H1 (cell line): ENCODE data around the gene PTCD3. TPM values are rescaled to one million over a fixed set of nuclear protein-coding genes. Genes with fewer than 3 reads are reported as not detected.

Source experiments
- CTCF ChIA-PET: fragments of 300-600 bp; sonication (Branson Sonifier 250); formaldehyde crosslinking; loops from one replicate; lab custom pipeline; 2021; ENCODE audit not compliant: partially characterized antibody; lab: Charles Lee
- POLR2A ChIA-PET: fragments of 300-600 bp; sonication (Branson Sonifier 250); formaldehyde crosslinking; loops from one replicate; lab custom pipeline; 2021; ENCODE audit warnings: inconsistent platforms; ENCODE audit not compliant: partially characterized antibody; lab: Charles Lee
- DNase-seq, 2 experiments: peaks; one replicate each; pipeline versions ENCODE4 v3.0.0 to v3.0.0-alpha.2; 2010 to 2022; ENCODE audit warnings: low spot score in 2 of 2, low read depth in 1 of 2, mixed read lengths in 1 of 2
- FAIRE-seq: peaks from 2 replicates; lab custom pipeline; 2011; peaks lifted over from hg19 to GRCh38; lab: Jason Lieb, UNC
- H2AFZ ChIP-seq: 2 replicates; pipeline ENCODE4 v1.8.1; 2012; ENCODE audit warnings: low read length, inconsistent platforms
- H2AK5ac ChIP-seq: 2 replicates; pipeline ENCODE4 v1.6.1; 2013; ENCODE audit warnings: low read depth, low read length
- H2BK120ac ChIP-seq: replicated peaks from 2 replicates; pipeline ENCODE3; 2013; ENCODE audit warnings: low read depth, low read length, inconsistent platforms
- H2BK12ac ChIP-seq: 2 replicates; pipeline ENCODE4 v1.6.1; 2013; ENCODE audit warnings: low read depth, low read length
- H2BK15ac ChIP-seq: 2 replicates; pipeline ENCODE4 v1.6.1; 2013; ENCODE audit warnings: low read length
- H2BK20ac ChIP-seq: 2 replicates; pipeline ENCODE4 v1.6.1; 2013; ENCODE audit warnings: low read length
- H2BK5ac ChIP-seq: 2 replicates; pipeline ENCODE4 v1.6.1; 2013; ENCODE audit warnings: low read depth, low read length
- H3K14ac ChIP-seq: 2 replicates; pipeline ENCODE4 v1.6.1; 2013; ENCODE audit warnings: inconsistent platforms; ENCODE audit not compliant: insufficient read length
- H3K18ac ChIP-seq: 2 replicates; pipeline ENCODE4 v1.6.1; 2013; ENCODE audit warnings: low read length; ENCODE audit errors: extremely low read depth
- H3K23ac ChIP-seq: 2 replicates; pipeline ENCODE4 v1.6.1; 2013; ENCODE audit warnings: inconsistent platforms; ENCODE audit not compliant: insufficient read length
- H3K23me2 ChIP-seq: 2 replicates; pipeline ENCODE4 v1.6.1; 2013; ENCODE audit warnings: low read depth, low read length
- H3K27ac ChIP-seq: 2 replicates; pipeline ENCODE4 v1.6.1; 2011; ENCODE audit warnings: low read depth, low read length, inconsistent platforms
- H3K27me3 ChIP-seq, 4 experiments: replicated peaks in 1 of 4; 1 replicate in 1 of 4; 2 replicates in 3 of 4; pipeline versions ENCODE4 v1.6.1 to v1.8.1; 2011 to 2013; ENCODE audit warnings: low read length in 3 of 4, mild to moderate bottlenecking in 3 of 4, inconsistent platforms in 2 of 4, mixed read lengths in 2 of 4, moderate library complexity in 1 of 4; ENCODE audit not compliant: control insufficient read depth in 3 of 4, insufficient read depth in 3 of 4; ENCODE audit errors: extremely low read depth in 1 of 4
- H3K36me3 ChIP-seq, 4 experiments: 2 replicates each; pipeline versions ENCODE4 v1.6.1 to v1.8.1; 2011 to 2013; ENCODE audit warnings: mild to moderate bottlenecking in 4 of 4, low read length in 3 of 4, moderate library complexity in 2 of 4, control low read depth in 1 of 4, inconsistent platforms in 1 of 4; ENCODE audit not compliant: insufficient read depth in 4 of 4, control insufficient read depth in 2 of 4
- H3K4ac ChIP-seq: replicated peaks from 2 replicates; pipeline ENCODE3; 2013; ENCODE audit warnings: low read length, low read depth, mixed read lengths, inconsistent platforms; ENCODE audit not compliant: insufficient read length
- H3K4me1 ChIP-seq, 4 experiments: replicated peaks in 1 of 4; 1 replicate in 1 of 4; 2 replicates in 3 of 4; pipeline versions ENCODE4 v1.6.1 to v1.8.1; 2011 to 2013; ENCODE audit warnings: low read length in 3 of 4, inconsistent platforms in 2 of 4, mixed read lengths in 1 of 4; ENCODE audit not compliant: insufficient read depth in 4 of 4, control insufficient read depth in 3 of 4
- H3K4me2 ChIP-seq, 2 experiments: 2 replicates each; pipeline versions ENCODE4 v1.6.1 to v1.8.1; 2011 to 2013; ENCODE audit warnings: low read depth in 2 of 2, low read length in 2 of 2, control low read depth in 1 of 2, inconsistent platforms in 1 of 2, mild to moderate bottlenecking in 1 of 2; ENCODE audit not compliant: insufficient read depth in 1 of 2
- H3K4me3 ChIP-seq, 4 experiments: fragments of 200-600, 300-600 bp in 1 of 4; sonication (generic), shearing (Covaris generic), sonication (Bioruptor Twin) in 1 of 4; 2 replicates each; pipeline versions ENCODE4 v1.5.1 to v1.8.1; 2011 to 2016; ENCODE audit warnings: low read length in 4 of 4, low read depth in 3 of 4, control low read depth in 2 of 4, inconsistent platforms in 2 of 4, mild to moderate bottlenecking in 2 of 4, mixed read lengths in 1 of 4, moderate library complexity in 1 of 4; ENCODE audit not compliant: insufficient read depth in 2 of 4; ENCODE audit errors: extremely low read depth in 1 of 4
- H3K56ac ChIP-seq: replicated peaks from 2 replicates; pipeline ENCODE3; 2013; ENCODE audit warnings: low read depth, mild to moderate bottlenecking, mixed read lengths, low read length, inconsistent platforms; ENCODE audit not compliant: insufficient read length
- H3K79me1 ChIP-seq: 2 replicates; pipeline ENCODE4 v1.6.1; 2013; ENCODE audit warnings: low read depth, low read length, control low read depth
- H3K79me2 ChIP-seq, 2 experiments: 2 replicates each; pipeline versions ENCODE4 v1.6.1 to v1.8.1; 2012 to 2013; ENCODE audit warnings: low read length in 2 of 2, mild to moderate bottlenecking in 2 of 2, inconsistent platforms in 1 of 2; ENCODE audit not compliant: insufficient read depth in 2 of 2, control insufficient read depth in 1 of 2
- H3K9ac ChIP-seq, 4 experiments: replicated peaks in 1 of 4; 1 replicate in 1 of 4; 2 replicates in 3 of 4; pipeline versions ENCODE4 v1.6.1 to v1.8.1; 2011 to 2013; ENCODE audit warnings: low read depth in 3 of 4, low read length in 3 of 4, control low read depth in 2 of 4, mild to moderate bottlenecking in 2 of 4, moderate library complexity in 2 of 4, inconsistent platforms in 1 of 4; ENCODE audit errors: extremely low read depth in 1 of 4
- H3K9me3 ChIP-seq, 2 experiments: 2 replicates each; pipeline versions ENCODE4 v1.6.1 to v1.8.1; 2012 to 2013; ENCODE audit warnings: mild to moderate bottlenecking in 2 of 2, moderate library complexity in 2 of 2, control low read depth in 1 of 2, inconsistent platforms in 1 of 2, low read depth in 1 of 2, low read length in 1 of 2, mixed read lengths in 1 of 2; ENCODE audit not compliant: insufficient read depth in 2 of 2
- H4K20me1 ChIP-seq, 2 experiments: replicated peaks in 1 of 2; 2 replicates each; pipeline versions ENCODE3 to v1.8.1; 2011 to 2013; ENCODE audit warnings: inconsistent platforms in 2 of 2, low read length in 2 of 2, mild to moderate bottlenecking in 1 of 2; ENCODE audit not compliant: insufficient read depth in 2 of 2, control insufficient read depth in 1 of 2
- H4K5ac ChIP-seq: 2 replicates; pipeline ENCODE4 v1.6.1; 2013; ENCODE audit warnings: low read length, low read depth, mixed read lengths, inconsistent platforms; ENCODE audit not compliant: insufficient read length
- H4K8ac ChIP-seq: 2 replicates; pipeline ENCODE4 v1.8.0; 2013; ENCODE audit warnings: mild to moderate bottlenecking, moderate library complexity, low read length, inconsistent platforms; ENCODE audit not compliant: insufficient read depth; ENCODE audit errors: extremely low read depth
- H4K91ac ChIP-seq: replicated peaks from 2 replicates; pipeline ENCODE3; 2013; ENCODE audit warnings: low read length, mixed read lengths, inconsistent platforms; ENCODE audit not compliant: insufficient read length
- EZH2 ChIP-seq: fragments of 200-600 bp; sonication (generic); IDR thresholded peaks from 2 replicates; pipeline ENCODE4 v1.7.1; 2012; ENCODE audit warnings: low read depth, mild to moderate bottlenecking, moderate library complexity, low read length, inconsistent platforms; ENCODE audit not compliant: severe bottlenecking
- GABPA ChIP-seq: IDR thresholded peaks from 2 replicates; pipeline ENCODE4 v1.6.1; 2011; ENCODE audit warnings: mild to moderate bottlenecking, low read length, moderate library complexity, borderline replicate concordance; ENCODE audit not compliant: insufficient read depth
- MAX ChIP-seq: IDR thresholded peaks from 2 replicates; pipeline ENCODE4 v1.6.1; 2012; ENCODE audit warnings: inconsistent platforms
- WGBS, 2 experiments: shearing (Covaris generic) in 1 of 2; methylation state at CpG; one replicate each; pipeline versions ENCODE4 v1.1.6 to v1.1.7; 2013 to 2015; ENCODE audit warnings: low lambda C conversion rate in 2 of 2, mixed read lengths in 2 of 2, inconsistent platforms in 1 of 2, low coverage in 1 of 2, missing lambda C conversion rate in 1 of 2; ENCODE audit not compliant: insufficient replicate concordance in 2 of 2, insufficient coverage in 1 of 2, insufficient read length in 1 of 2; ENCODE audit errors: extremely low coverage in 1 of 2, missing lambda C conversion rate in 1 of 2; 5-methylcytosine and 5-hydroxymethylcytosine counted together
- polyA plus RNA-seq, 7 experiments: library from polyadenylated mRNA; depleted of rRNA in 3 of 7; stranded (reverse) in 5 of 7; unstranded in 2 of 7; fragments of >200 nt in 5 of 7; fragments of 200-250 nt in 2 of 7; gene quantifications; 1 replicate in 5 of 7; 2 replicates in 1 of 7; 4 replicates in 1 of 7; pipeline versions ENCODE4 v1.2.1 to v1.2.3, GENCODE V29; 2011 to 2013; ENCODE audit warnings: missing spikeins in 2 of 7, mixed read lengths in 2 of 7
- total RNA-seq: library from RNA; stranded (reverse); fragmentation: NEBNext Ultra II Directional; extraction: Animal tissue kit (Norgen Biotek cat#: 25700); gene quantifications from 2 replicates; pipeline ENCODE4 v1.2.1, GENCODE V29; 2021

Gene PTCD3
- total and polyA plus RNA-seq, 2 of the 8 experiments (the other 6 are each of a cell fraction or from before 2014, with no cell fraction given): 64.3 to 192 TPM

- peaks cover 13 to 61% (median 40%) of the 10 kb centered on the region in 4 experiments for H3K36me3 ChIP-seq
- H3K18ac ChIP-seq: no peak overlapping the region
- no peak overlapping the region for H3K14ac ChIP-seq
- no peaks in the 10 kb centered on the region for H3K27me3 ChIP-seq
- no peak overlapping the region for H2BK120ac ChIP-seq
- TF ChIP-seq GABPA (no peak), EZH2 (no peak), MAX (no peak)
- TF ChIP-seq, all 59 proteins: peak for 0
- no peak overlapping the region for H4K5ac ChIP-seq
- H3K4ac ChIP-seq: no peak overlapping the region
- no peak overlapping the region for H2AFZ ChIP-seq
- H4K91ac ChIP-seq: no peak overlapping the region
- no peak overlapping the region for H3K4me2 ChIP-seq
- no peaks in the 10 kb centered on the region for H3K79me1 ChIP-seq
- H3K9ac ChIP-seq: no peak overlapping the region
- no peaks in the 10 kb centered on the region for H3K23me2 ChIP-seq
- DNase-seq (no peak), FAIRE-seq (no peak)
- no peaks in the 10 kb centered on the region for H3K9me3 ChIP-seq
- H3K4me3 ChIP-seq: no peak overlapping the region
- CTCF ChIA-PET: interaction anchor here (0.7 to 1.7 kb wide), 4 partner anchors 26 to 221 kb away, joined by 3 to 5 read pairs (median 3); no protein-coding TSS in a partner anchor
- H4K8ac ChIP-seq: no peak overlapping the region
- no peak overlapping the region for H2BK15ac ChIP-seq
- H3K79me2 ChIP-seq: no peaks in the 10 kb centered on the region
- no peak overlapping the region for H3K23ac ChIP-seq
- POLR2A ChIA-PET: interaction anchor here (0.6 to 1.3 kb wide), 3 partner anchors 10 to 269 kb away, joined by 3 to 5 read pairs (median 4); no protein-coding TSS in a partner anchor
- 83% methylated on average over 2 of the region's 2 CpGs; no CpG with 5 or more reads in 1 of the 2 experiments for WGBS, 2 experiments
- H4K20me1 ChIP-seq: peaks cover 0 to 2% of the 10 kb centered on the region in 2 experiments
- H3K27ac ChIP-seq: no peak overlapping the region
- no peaks in the 10 kb centered on the region for H3K4me1 ChIP-seq
- H2BK12ac ChIP-seq: no peak overlapping the region
- H2AK5ac ChIP-seq: no peak overlapping the region
- no peak overlapping the region for H2BK5ac ChIP-seq
- H3K56ac ChIP-seq: no peak overlapping the region
- H2BK20ac ChIP-seq: no peak overlapping the region
Observed at GRCh38 chr2:86150502-86150901, 44.5 kb downstream of the PTCD3 start.
